ENCODE results near the gene SYNE2. TPM values are rescaled to one million over a fixed set of nuclear protein-coding genes. Genes with fewer than 3 reads are reported as not detected.

The SYNE2 gene
- total and polyA plus RNA-seq, 2 donors (not counting 3 experiments of a cell fraction or from before 2014, with no cell fraction given), result 16.0 to 53.7 TPM

DNA sequence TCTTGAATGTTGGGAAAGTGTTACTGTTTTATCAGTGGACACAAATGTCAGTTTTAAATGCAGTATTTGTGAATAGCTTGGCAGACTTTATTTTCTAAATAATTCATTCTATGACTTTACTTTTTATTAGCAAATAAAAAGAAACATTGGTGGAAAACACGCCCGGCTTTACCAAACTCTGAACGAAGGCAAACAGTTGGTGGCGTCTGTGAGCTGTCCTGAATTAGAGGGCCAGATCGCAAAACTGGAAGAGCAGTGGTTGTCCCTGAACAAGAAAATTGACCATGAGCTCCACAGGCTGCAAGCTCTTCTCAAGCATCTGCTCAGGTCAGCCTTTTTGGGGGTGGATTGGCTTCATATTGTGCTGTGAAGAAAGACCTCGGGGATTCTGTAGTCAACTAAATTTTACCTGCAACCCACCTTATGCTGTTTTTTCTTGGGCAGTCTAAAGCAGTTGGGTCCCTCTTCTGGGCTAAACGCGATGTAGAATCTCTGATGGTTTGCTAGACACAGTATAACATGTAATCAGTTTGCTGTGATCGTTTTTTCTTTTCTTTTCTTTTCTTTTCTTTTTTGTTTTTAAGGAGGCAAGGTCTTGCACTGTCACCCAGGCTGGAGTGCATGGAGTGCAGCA lies 285.0 kb downstream of the SYNE2 start:
- Histone ChIP-seq H3K36me3 (ENCODE audit: control insufficient read depth in 2 of 2, extremely low read depth in 1 of 2, insufficient read depth in 2 of 2, low read length in 2 of 2) (peaks cover 7 to 9% of the 10 kb centered on the region in 2 experiments), H3K9me3 (replicated peaks; ENCODE audit: control insufficient read depth, insufficient read depth, low read length) (no peaks in the 10 kb centered on the region), H3K79me2 (ENCODE audit: control insufficient read depth, insufficient read depth, low read length) (no peaks in the 10 kb centered on the region), H2AFZ (ENCODE audit: low read depth, low read length) (no peak overlapping the region), H3K4me3 (replicated peaks in 1 of 3; ENCODE audit: insufficient read depth in 1 of 3, low read depth in 1 of 3, low read length in 3 of 3) (no peak overlapping the region), H3K4me2 (ENCODE audit: insufficient read depth, low read length) (no peak overlapping the region), H4K20me1 (replicated peaks; ENCODE audit: control insufficient read depth, extremely low read depth, insufficient read depth, low read length) (no peaks in the 10 kb centered on the region), H3K27ac (ENCODE audit: insufficient read depth, low read depth, low read length) (no peak overlapping the region), H3K4me1 (ENCODE audit: control insufficient read depth, extremely low read depth, insufficient read depth, low read length) (no peaks in the 10 kb centered on the region), H3K27me3 (ENCODE audit: control insufficient read depth in 2 of 2, insufficient read depth in 2 of 2, low read length in 2 of 2) (no peaks in the 10 kb centered on the region), H3K9ac (replicated peaks; ENCODE audit: extremely low read depth, insufficient read depth, low read length) (no peak overlapping the region), H3K9me1 (replicated peaks; ENCODE audit: control insufficient read depth, extremely low read depth, insufficient read depth, low read length) (no peaks in the 10 kb centered on the region)
- POLR2A ChIA-PET, result no interaction called here
- CTCF ChIA-PET, result interaction anchor here (0.7 to 3.0 kb wide), 10 partner anchors 10 to 169 kb away, joined by 3 to 70 read pairs (median 5); partner anchors contain the start of gene ESR2
- DNase-seq (ENCODE audit: low read depth, low spot score) (peak; percentile 20), FAIRE-seq (peak; percentile 35)
- intact Hi-C loops (cut with micrococcal nuclease) (loop anchor here (1.0 to 10.0 kb wide), 3 partner anchors 157 to 343 kb away; partner anchors contain the start of gene ESR2), dilution Hi-C loops (cut with MboI; ENCODE audit: extremely low pct_ligation_motif_present, low sequenced_read_pairs) (no loop called here)
- TF ChIP-seq GATA2 (IDR thresholded peaks at IDR 0.05; ENCODE audit: insufficient read depth, insufficient read length, low read depth, low read length), result no peak
- no peak for TF ChIP-seq POLR2AphosphoS5 (IDR thresholded peaks at IDR 0.05; ENCODE audit: insufficient read depth, low read depth, low read length)
- no peak for TF ChIP-seq MYC (IDR thresholded peaks at IDR 0.05; ENCODE audit: low read depth, low read length)
- no peak for TF ChIP-seq JUN (IDR thresholded peaks at IDR 0.05; ENCODE audit: borderline replicate concordance, insufficient read depth, insufficient read length, low read depth)
- TF ChIP-seq CTCF (IDR thresholded peaks at IDR 0.05; ENCODE audit: extremely low read depth in 1 of 2, insufficient read depth in 1 of 2, low read depth in 1 of 2, low read length in 2 of 2), result peak in 1 of 2 donors; percentile 22
- BruUV-seq (replicated peaks), result no TSS peak

Data from endothelial cell of umbilical vein (primary cell).